Gastrocnemius medialis (tissue), 4 donors: Measurements from ENCODE around the gene INPP5D. TPM values are rescaled to one million over a fixed set of nuclear protein-coding genes. Genes with fewer than 3 reads are reported as not detected.

ENCODE experiments used
- ATAC-seq, 2 donors: fragments of 150-250 bp; one replicate each; pipeline ENCODE4 v1.9.1; 2016
- DNase-seq, 2 donors: peaks; one replicate each; pipeline ENCODE4 v3.0.0-alpha.2; 2019
- H3K27ac ChIP-seq, 4 donors: fragments of 200-600 bp; sonication (generic); 1 replicate in 1 of 4; 2 replicates in 3 of 4; pipeline ENCODE4 v1.5.1; 2016 to 2018; ENCODE audit warnings: mild to moderate bottlenecking in 2 of 4, moderate library complexity in 1 of 4
- H3K27me3 ChIP-seq, 3 donors: fragments of 200-600 bp; sonication (generic) in 2 of 3; 1 replicate in 1 of 3; 2 replicates in 2 of 3; pipeline versions ENCODE4 v1.5.1 to v1.6.0; 2016 to 2019; ENCODE audit warnings: mild to moderate bottlenecking in 1 of 3, moderate library complexity in 1 of 3
- H3K36me3 ChIP-seq, 2 donors: fragments of 200-600 bp; sonication (generic) in 1 of 2; one replicate each; pipeline ENCODE4 v1.5.1; 2017 to 2018
- H3K4me1 ChIP-seq, 2 donors: fragments of 200-600 bp; sonication (generic) in 1 of 2; one replicate each; pipeline ENCODE4 v1.5.1; 2016 to 2017; ENCODE audit warnings: mild to moderate bottlenecking in 2 of 2
- H3K4me3 ChIP-seq, 4 donors: fragments of 200-600 bp; sonication (generic) in 3 of 4; 1 replicate in 1 of 4; 2 replicates in 3 of 4; pipeline ENCODE4 v1.5.1; 2016 to 2019; ENCODE audit warnings: mild to moderate bottlenecking in 2 of 4
- H3K9me3 ChIP-seq, 3 donors: fragments of 200-600 bp; sonication (generic) in 2 of 3; 1 replicate in 1 of 3; 2 replicates in 2 of 3; pipeline ENCODE4 v1.5.1; 2016 to 2019
- POLR2A ChIP-seq, 2 donors: fragments of 450-650 bp; IDR thresholded peaks; one replicate each; pipeline ENCODE4 v1.6.1; 2017; ENCODE audit warnings: antibody characterized with exemption in 2 of 2, mild to moderate bottlenecking in 2 of 2, moderate library complexity in 2 of 2
- in situ Hi-C, 4 donors: fragments of 200-750 bp; cut with MboI; loops; one replicate each; pipeline versions ENCODE4 v1.15.0 to v1.8.0; 2017; ENCODE audit warnings: low sequenced_read_pairs in 4 of 4
- intact Hi-C: fragments of 100-400 bp; cut with DNase I; formaldehyde crosslinking; loops from one replicate; pipeline ENCODE4 v1.15.1; 2023; ENCODE audit warnings: low total_unique reads
- total RNA-seq, 4 donors: library from RNA; depleted of rRNA; stranded (reverse); fragments of >200 nt; gene quantifications; one replicate each; pipeline versions ENCODE4 v1.1.0 to v1.2.3, GENCODE V29; 2016
- TF ChIP-seq, protein P1 (sequence below), 5 experiments: fragments of 450-650 bp in 3 of 5; fragments of 200-600 bp in 2 of 5; sonication (generic) in 2 of 5; IDR thresholded peaks in 4 of 5; conservative IDR thresholded peaks in 1 of 5; 1 replicate in 4 of 5; 2 replicates in 1 of 5; pipeline ENCODE4 v1.5.1; 2016 to 2019; ENCODE audit warnings: antibody characterized with exemption in 5 of 5, mild to moderate bottlenecking in 3 of 5, moderate library complexity in 3 of 5

Gene INPP5D
- total RNA-seq, 4 donors from 2014 or later: 1.7 to 18.7 (median 4.9) TPM

DNA sequence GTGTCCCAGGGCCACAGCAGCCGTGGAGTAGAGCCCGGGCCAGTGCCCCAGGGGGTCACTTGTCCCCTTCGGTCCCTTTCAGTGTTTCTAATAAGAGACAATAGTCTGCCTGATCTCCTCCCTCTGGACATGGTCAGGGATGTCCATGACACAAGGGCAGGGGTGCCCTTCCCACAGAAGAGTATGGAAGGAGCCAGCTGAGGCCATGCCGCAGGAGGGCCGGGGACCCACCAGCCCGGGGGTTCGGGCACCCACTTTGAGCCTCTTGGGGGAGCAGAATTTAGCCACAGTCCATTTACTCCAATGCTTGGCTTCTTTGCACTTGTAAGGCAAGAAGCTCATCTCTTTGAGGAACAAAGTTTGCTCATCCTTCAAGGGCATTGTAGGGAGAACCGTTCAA lies 102.6 kb downstream of the INPP5D start:
- H3K4me3 ChIP-seq: no peak overlapping the region
- ATAC-seq (no peak), DNase-seq (no peak)
- in situ Hi-C loops: no loop called here
- H3K27me3 ChIP-seq: peaks cover 0 to 3% (median 0%) of the 10 kb centered on the region in 3 donors
- intact Hi-C loops: no loop called here
- TF ChIP-seq, protein P1, sequence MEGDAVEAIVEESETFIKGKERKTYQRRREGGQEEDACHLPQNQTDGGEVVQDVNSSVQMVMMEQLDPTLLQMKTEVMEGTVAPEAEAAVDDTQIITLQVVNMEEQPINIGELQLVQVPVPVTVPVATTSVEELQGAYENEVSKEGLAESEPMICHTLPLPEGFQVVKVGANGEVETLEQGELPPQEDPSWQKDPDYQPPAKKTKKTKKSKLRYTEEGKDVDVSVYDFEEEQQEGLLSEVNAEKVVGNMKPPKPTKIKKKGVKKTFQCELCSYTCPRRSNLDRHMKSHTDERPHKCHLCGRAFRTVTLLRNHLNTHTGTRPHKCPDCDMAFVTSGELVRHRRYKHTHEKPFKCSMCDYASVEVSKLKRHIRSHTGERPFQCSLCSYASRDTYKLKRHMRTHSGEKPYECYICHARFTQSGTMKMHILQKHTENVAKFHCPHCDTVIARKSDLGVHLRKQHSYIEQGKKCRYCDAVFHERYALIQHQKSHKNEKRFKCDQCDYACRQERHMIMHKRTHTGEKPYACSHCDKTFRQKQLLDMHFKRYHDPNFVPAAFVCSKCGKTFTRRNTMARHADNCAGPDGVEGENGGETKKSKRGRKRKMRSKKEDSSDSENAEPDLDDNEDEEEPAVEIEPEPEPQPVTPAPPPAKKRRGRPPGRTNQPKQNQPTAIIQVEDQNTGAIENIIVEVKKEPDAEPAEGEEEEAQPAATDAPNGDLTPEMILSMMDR (IDR thresholded peaks at IDR 0.05 in 4 of 5, conservative IDR thresholded peaks at IDR 0.05 in 1 of 5): no peak
- no peak for TF ChIP-seq POLR2A (IDR thresholded peaks at IDR 0.05)
- no peak overlapping the region for H3K27ac ChIP-seq
- no peaks in the 10 kb centered on the region for H3K36me3 ChIP-seq
- H3K9me3 ChIP-seq: no peaks in the 10 kb centered on the region
- no peaks in the 10 kb centered on the region for H3K4me1 ChIP-seq

DNA sequence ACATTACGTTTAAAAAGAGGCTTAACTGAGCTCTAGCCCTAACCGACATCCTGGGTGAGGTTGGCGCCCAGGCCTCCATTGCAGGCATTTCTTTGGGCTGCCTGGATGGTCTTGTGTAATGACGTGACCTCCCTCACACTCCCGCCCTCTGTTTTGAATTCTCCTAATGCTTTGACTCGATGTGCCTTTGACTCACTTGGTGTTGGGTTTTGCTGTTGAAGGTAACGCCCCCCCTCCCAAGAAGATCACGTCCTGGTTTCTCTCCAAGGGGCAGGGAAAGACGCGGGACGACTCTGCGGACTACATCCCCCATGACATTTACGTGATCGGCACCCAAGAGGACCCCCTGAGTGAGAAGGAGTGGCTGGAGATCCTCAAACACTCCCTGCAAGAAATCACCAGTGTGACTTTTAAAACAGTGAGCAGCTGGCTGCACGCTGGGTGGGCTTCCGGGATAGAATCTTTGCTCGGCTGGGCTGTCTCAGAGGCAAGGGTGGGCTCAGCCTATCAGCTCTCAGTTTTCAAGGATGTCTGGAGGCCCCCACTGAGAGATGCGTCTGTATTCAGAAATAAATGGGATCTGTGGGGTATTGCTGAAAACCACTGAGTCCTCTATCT lies 103.5 kb downstream of the INPP5D start:
- ATAC-seq (no peak), DNase-seq (no peak)
- Histone ChIP-seq H3K4me1 (no peaks in the 10 kb centered on the region), H3K27ac (no peak overlapping the region), H3K36me3 (no peaks in the 10 kb centered on the region), H3K9me3 (no peaks in the 10 kb centered on the region), H3K27me3 (peaks cover 0 to 3% (median 0%) of the 10 kb centered on the region in 3 donors), H3K4me3 (no peak overlapping the region)
- intact Hi-C loops: no loop called here
- TF ChIP-seq POLR2A (IDR thresholded peaks at IDR 0.05): no peak
- TF ChIP-seq, protein P1 (IDR thresholded peaks at IDR 0.05 in 4 of 5, conservative IDR thresholded peaks at IDR 0.05 in 1 of 5): no peak
- in situ Hi-C loops: no loop called here

DNA sequence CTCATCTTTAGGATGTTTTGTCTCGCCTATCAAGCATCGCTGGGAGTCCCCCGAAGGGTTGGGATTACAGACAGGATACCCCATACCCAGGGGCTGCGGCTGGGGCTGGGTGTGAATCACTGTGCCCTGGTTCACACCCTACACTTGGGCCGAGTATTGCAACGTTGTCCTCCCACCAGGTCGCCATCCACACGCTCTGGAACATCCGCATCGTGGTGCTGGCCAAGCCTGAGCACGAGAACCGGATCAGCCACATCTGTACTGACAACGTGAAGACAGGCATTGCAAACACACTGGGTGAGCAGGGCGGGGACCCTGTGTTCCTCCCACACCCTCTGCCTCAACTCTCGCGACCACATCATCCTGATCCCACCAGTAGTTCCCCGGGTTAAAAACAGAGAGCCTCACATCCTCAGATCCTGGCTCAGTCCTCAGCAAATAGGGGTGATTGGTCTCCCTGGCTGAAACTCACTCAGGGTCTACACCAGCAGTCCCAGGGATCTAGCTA lies 104.0 kb downstream of the INPP5D start:
- ATAC-seq: no peak
- intact Hi-C loops (no loop called here), in situ Hi-C loops (no loop called here)
- Histone ChIP-seq H3K27me3 (peaks cover 0 to 3% (median 0%) of the 10 kb centered on the region in 3 donors), H3K36me3 (no peaks in the 10 kb centered on the region), H3K27ac (no peak overlapping the region), H3K9me3 (no peaks in the 10 kb centered on the region), H3K4me1 (no peaks in the 10 kb centered on the region), H3K4me3 (no peak overlapping the region)
- DNase-seq: no peak
- TF ChIP-seq, protein P1 (IDR thresholded peaks at IDR 0.05 in 4 of 5, conservative IDR thresholded peaks at IDR 0.05 in 1 of 5): no peak
- no peak for TF ChIP-seq POLR2A (IDR thresholded peaks at IDR 0.05)

DNA sequence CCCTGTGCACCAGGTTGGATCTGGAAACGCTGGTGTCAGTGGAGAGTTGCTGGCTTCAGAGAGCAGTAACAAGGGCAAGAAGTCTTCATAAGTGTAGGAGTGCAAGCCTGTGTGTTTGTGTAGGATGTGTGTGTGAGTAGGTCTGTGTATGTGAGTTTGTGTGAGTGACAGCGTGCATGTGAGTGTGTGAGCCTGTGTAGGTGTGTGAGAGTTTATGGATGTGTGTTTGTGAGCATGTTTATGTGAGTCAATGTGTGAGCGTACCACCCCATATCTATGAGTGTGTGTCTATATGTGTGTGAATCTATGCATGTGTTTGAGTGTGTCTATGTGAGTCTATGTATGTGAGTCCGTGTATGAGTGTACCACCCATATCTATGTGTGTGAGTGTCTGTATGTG lies 104.8 kb downstream of the INPP5D start:
- Histone ChIP-seq H3K9me3 (no peaks in the 10 kb centered on the region), H3K4me1 (no peaks in the 10 kb centered on the region), H3K4me3 (no peak overlapping the region), H3K27me3 (peaks cover 0 to 3% (median 0%) of the 10 kb centered on the region in 3 donors), H3K36me3 (no peaks in the 10 kb centered on the region), H3K27ac (no peak overlapping the region)
- TF ChIP-seq, protein P1 (IDR thresholded peaks at IDR 0.05 in 4 of 5, conservative IDR thresholded peaks at IDR 0.05 in 1 of 5): no peak
- TF ChIP-seq POLR2A (IDR thresholded peaks at IDR 0.05): no peak
- in situ Hi-C loops: no loop called here
- intact Hi-C loops: no loop called here
- ATAC-seq (no peak), DNase-seq (no peak)

DNA sequence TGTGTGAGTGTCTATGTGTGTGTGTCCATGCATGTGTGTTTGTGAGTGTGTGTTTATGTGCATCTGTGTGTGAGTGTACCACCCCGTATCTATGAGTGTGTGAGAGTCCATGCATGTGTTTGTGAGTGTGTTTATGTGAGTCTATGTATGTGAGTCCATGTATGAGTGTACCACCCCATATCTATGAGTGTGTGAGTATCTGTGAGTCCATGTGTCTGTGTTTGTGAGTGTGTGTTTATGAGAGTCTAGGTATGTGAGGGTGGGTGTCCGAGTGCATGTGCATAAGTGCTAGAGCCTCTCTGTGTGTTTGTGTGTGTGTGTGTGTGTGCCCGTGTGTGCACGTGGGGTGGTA lies 105.4 kb downstream of the INPP5D start:
- ATAC-seq: no peak
- H3K4me3 ChIP-seq: no peak overlapping the region
- no peaks in the 10 kb centered on the region for H3K9me3 ChIP-seq
- H3K36me3 ChIP-seq: no peaks in the 10 kb centered on the region
- intact Hi-C loops: no loop called here
- no peak overlapping the region for H3K27ac ChIP-seq
- no peak for DNase-seq
- in situ Hi-C loops: no loop called here
- H3K4me1 ChIP-seq: no peaks in the 10 kb centered on the region
- TF ChIP-seq, protein P1 (IDR thresholded peaks at IDR 0.05 in 4 of 5, conservative IDR thresholded peaks at IDR 0.05 in 1 of 5): no peak
- TF ChIP-seq POLR2A (IDR thresholded peaks at IDR 0.05): no peak
- H3K27me3 ChIP-seq: peaks cover 0 to 3% (median 0%) of the 10 kb centered on the region in 3 donors
